BJ (cell line): Measurements from ENCODE around the gene STXBP1. TPM values are rescaled to one million over a fixed set of nuclear protein-coding genes. Genes with fewer than 3 reads are reported as not detected.

ENCODE experiments used
- CTCF ChIA-PET: fragments of 350-600 bp; formaldehyde crosslinking; extraction: SDS; loops from one replicate; lab custom pipeline; 2021; ENCODE audit warnings: antibody characterized with exemption, inconsistent platforms; lab: Yijun Ruan, JAX
- POLR2A ChIA-PET: fragments of 300-600 bp; sonication (Branson Sonifier 250); formaldehyde crosslinking; extraction: SDS; loops from one replicate; lab custom pipeline; 2021; ENCODE audit warnings: antibody characterized with exemption; lab: Charles Lee
- DNase-seq: peaks from one replicate; pipeline ENCODE4 v3.0.0-alpha.2; 2011; ENCODE audit warnings: low read depth
- H3K27me3 ChIP-seq: 2 replicates; pipeline ENCODE4 v1.6.0; 2011; ENCODE audit warnings: low read length; ENCODE audit not compliant: control insufficient read depth, insufficient read depth
- H3K36me3 ChIP-seq: 2 replicates; pipeline ENCODE4 v1.5.1; 2011; ENCODE audit warnings: low read length; ENCODE audit not compliant: control insufficient read depth, insufficient read depth
- H3K4me3 ChIP-seq: 2 replicates; pipeline ENCODE4 v1.5.1; 2011; ENCODE audit warnings: low read depth, mild to moderate bottlenecking, control low read depth, low read length
- polyA plus RNA-seq: library from polyadenylated mRNA; depleted of rRNA; stranded (reverse); fragments of >200 nt; gene quantifications from 2 replicates; pipeline ENCODE4 v1.2.3, GENCODE V29; 2011
- TF ChIP-seq, protein P1 (sequence below): IDR thresholded peaks from 2 replicates; pipeline ENCODE4 v1.5.1; 2011; ENCODE audit warnings: low read depth, mild to moderate bottlenecking, control low read depth, inconsistent platforms, low read length, moderate library complexity; ENCODE audit not compliant: insufficient read depth

STXBP1 gene
- polyA plus RNA-seq, 1 experiment: 18.1 TPM

DNA sequence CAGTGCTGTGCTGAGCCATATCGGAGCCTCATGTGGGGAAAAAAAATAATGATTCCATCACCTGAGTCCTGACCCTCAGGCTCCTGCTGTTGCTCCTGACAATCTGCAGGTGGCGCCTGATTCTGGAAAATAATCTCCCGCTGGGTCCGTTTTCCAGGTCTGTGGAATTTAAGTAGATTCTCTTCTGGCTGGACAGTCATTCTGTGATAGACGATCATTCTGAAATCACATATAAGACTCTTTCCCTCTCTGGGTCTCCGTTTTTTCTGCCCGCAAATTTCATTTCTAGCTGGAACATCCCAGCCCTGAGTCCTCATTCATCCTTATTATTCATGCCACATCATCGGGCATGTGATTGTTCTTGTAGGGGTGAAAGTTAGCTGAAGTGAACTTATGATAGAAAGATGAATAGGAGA, 22.1 kb upstream of the STXBP1 start:
- POLR2A ChIA-PET: no interaction called here
- Histone ChIP-seq H3K36me3 (peaks cover 2% of the 10 kb centered on the region; the same call in 1 of the 2 replicates), H3K4me3 (no peak overlapping the region), H3K27me3 (no peaks in the 10 kb centered on the region)
- TF ChIP-seq, protein P1, sequence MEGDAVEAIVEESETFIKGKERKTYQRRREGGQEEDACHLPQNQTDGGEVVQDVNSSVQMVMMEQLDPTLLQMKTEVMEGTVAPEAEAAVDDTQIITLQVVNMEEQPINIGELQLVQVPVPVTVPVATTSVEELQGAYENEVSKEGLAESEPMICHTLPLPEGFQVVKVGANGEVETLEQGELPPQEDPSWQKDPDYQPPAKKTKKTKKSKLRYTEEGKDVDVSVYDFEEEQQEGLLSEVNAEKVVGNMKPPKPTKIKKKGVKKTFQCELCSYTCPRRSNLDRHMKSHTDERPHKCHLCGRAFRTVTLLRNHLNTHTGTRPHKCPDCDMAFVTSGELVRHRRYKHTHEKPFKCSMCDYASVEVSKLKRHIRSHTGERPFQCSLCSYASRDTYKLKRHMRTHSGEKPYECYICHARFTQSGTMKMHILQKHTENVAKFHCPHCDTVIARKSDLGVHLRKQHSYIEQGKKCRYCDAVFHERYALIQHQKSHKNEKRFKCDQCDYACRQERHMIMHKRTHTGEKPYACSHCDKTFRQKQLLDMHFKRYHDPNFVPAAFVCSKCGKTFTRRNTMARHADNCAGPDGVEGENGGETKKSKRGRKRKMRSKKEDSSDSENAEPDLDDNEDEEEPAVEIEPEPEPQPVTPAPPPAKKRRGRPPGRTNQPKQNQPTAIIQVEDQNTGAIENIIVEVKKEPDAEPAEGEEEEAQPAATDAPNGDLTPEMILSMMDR: peak; percentile 94
- CTCF ChIA-PET: interaction anchor here (0.7 to 4.6 kb wide), 26 partner anchors 8 to 333 kb away, joined by 3 to 58 read pairs (median 4); partner anchors contain the start of genes CDK9, ENG, STXBP1 and TOR2A
- no peak for DNase-seq

DNA sequence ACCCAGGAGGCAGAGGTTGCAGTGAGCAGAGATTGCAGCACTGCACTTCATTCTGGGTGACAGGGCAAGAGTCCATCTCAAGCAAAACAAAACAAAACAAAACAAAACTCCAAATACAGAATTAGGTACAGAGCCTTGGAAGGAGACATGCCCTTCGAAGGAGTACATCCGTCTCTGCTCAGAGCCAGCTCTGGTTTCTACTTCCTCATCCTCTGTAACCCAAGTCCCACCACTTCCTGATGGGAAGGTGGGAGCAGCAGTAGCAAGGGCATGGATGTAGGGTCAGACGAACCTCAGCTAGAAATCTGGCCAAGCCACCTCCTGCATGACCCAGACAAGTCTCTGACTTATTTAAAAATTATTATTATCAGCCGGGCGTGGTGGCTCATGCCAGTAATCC, 16.5 kb upstream of the STXBP1 start:
- CTCF ChIA-PET: interaction anchor here (0.6 to 7.3 kb wide), 5 partner anchors 9 to 139 kb away, joined by 3 to 41 read pairs (median 3); partner anchors contain the start of gene TOR2A
- no peak for DNase-seq
- Histone ChIP-seq H3K27me3 (no peaks in the 10 kb centered on the region), H3K4me3 (no peak overlapping the region), H3K36me3 (peaks cover 2% of the 10 kb centered on the region)
- TF ChIP-seq, protein P1: no peak
- POLR2A ChIA-PET: no interaction called here

DNA sequence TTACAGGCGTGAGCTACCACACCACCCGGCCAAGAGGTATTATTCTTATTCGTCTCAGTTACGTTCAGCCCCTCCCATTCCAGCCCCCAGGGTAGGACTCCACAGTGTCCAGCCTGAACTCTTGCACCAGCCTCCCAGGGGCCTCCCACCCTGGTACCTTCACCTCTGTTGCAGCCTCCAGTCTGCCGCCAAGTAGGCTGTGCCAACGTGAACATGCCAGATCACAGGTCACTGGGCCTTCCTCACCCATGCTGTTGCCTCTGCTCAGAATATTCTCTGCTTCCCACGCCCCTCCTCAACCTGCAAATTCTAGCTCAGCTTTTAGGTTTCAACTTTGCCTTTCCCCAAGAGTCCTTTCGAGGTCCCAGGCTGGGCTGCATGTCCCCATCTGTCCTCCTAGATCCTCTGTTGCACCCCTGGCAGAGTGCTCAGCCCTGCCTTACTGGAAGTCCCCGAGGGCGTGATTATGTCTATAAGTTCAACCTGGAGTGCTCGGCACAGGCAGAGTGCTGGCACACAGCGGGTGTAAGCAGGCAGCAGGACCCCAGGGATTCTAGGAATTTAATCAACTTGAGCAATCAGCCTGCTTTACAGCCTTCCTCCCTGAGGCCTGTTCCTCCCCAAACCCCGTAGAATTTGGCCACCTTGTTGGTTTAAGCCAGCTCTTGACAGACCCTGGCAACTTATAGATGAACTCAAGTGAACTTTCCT, 13.1 kb upstream of the STXBP1 start:
- DNase-seq: no peak
- ChIA-PET CTCF (interaction anchor here (0.6 to 7.3 kb wide), 3 partner anchors 9 to 435 kb away, joined by 3 to 41 read pairs (median 5); partner anchors contain the start of gene TOR2A), POLR2A (no interaction called here)
- Histone ChIP-seq H3K27me3 (no peaks in the 10 kb centered on the region), H3K4me3 (no peak overlapping the region), H3K36me3 (no peaks in the 10 kb centered on the region; the same call in 1 of the 2 replicates)
- TF ChIP-seq, protein P1: no peak

DNA sequence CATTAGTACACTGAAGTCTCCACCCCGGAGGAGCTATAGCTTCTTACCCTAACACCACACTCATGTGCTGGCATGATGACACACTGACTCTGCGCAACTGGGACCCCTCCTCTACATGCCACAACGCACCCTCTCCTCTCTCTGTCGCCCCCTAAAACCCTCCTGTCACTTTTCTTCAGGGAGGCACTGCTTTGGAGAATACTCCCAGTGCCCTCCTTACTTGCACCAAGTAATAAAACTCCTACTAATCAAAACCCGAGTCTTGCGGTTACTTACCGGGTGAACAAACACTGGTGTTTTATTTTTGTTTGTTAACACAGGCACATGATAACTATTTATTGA, 12.6 kb upstream of the STXBP1 start:
- POLR2A ChIA-PET: no interaction called here
- H3K4me3 ChIP-seq: no peak overlapping the region
- CTCF ChIA-PET: interaction anchor here (0.6 to 7.3 kb wide), 2 partner anchors 135 to 435 kb away, joined by 3 to 41 read pairs; partner anchors contain the start of gene TOR2A

DNA sequence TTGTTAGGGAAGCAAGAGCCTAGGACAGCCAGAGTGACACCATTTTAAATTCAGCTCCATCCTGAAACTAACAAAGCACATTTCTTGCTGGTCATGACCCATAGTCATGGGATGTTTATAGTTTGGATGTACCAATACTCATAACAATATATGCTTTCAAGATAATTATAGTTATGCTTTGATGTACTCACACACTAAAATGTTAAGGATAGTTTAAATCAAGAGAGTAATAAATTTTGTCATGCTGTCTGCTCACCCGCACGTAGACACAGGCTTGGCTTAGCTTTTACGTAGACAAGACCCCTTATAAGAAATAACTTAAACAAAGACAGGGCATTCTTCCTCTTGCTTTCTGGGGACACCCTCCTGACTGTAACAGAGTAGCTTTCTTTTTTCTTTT, 8.9 kb upstream of the STXBP1 start:
- H3K4me3 ChIP-seq: no peak overlapping the region
- POLR2A ChIA-PET: no interaction called here
- TF ChIP-seq, protein P1: no peak
- H3K36me3 ChIP-seq: no peaks in the 10 kb centered on the region
- CTCF ChIA-PET: interaction anchor here (2.7 to 3.3 kb wide), 2 partner anchors 17 to 131 kb away, joined by 8 to 19 read pairs; partner anchors contain the start of gene TOR2A
- DNase-seq: no peak
- H3K27me3 ChIP-seq: no peaks in the 10 kb centered on the region

More for the DNA sequence above, 12.6 kb upstream of the STXBP1 start:
- H3K27me3 ChIP-seq: no peaks in the 10 kb centered on the region
- TF ChIP-seq, protein P1: no peak
- H3K36me3 ChIP-seq: no peaks in the 10 kb centered on the region; the same call in 1 of the 2 replicates
- DNase-seq: no peak
